HCT116 (cell line): ENCODE measurements around the gene ETS1.

Experiments used
- CBX3 ChIP-seq: IDR thresholded peaks from 2 replicates; pipeline ENCODE4 v1.6.1; 2012; ENCODE audit warnings: low read depth
- EGR1 ChIP-seq: IDR thresholded peaks from 2 replicates; pipeline ENCODE4 v1.6.1; 2012; ENCODE audit warnings: low read depth
- EZH2 ChIP-seq: fragments of 200-600 bp; sonication (generic); IDR thresholded peaks from 2 replicates; pipeline ENCODE4 v1.6.1; 2017; ENCODE audit warnings: antibody characterized with exemption, mixed run types
- EZH2phosphoT487 ChIP-seq: fragments of 200-600 bp; IDR thresholded peaks from 2 replicates; pipeline ENCODE4 v1.6.1; 2018; ENCODE audit warnings: antibody characterized with exemption, borderline replicate concordance
- JUND ChIP-seq: IDR thresholded peaks from 2 replicates; pipeline ENCODE4 v1.6.1; 2012
- POLR2A ChIP-seq: IDR thresholded peaks from 2 replicates; pipeline ENCODE4 v1.7.0; 2011; ENCODE audit warnings: borderline replicate concordance; ENCODE audit not compliant: insufficient read depth, insufficient read length; ENCODE audit errors: extremely low read depth
- POLR2AphosphoS5 ChIP-seq: IDR thresholded peaks from 2 replicates; pipeline ENCODE4 v1.6.1; 2011; ENCODE audit warnings: mild to moderate bottlenecking, low read depth, low read length, moderate library complexity
- RAD21 ChIP-seq: IDR thresholded peaks from 2 replicates; pipeline ENCODE4 v1.6.1; 2012; ENCODE audit warnings: low read depth, mild to moderate bottlenecking
- SIN3A ChIP-seq: IDR thresholded peaks from 2 replicates; pipeline ENCODE4 v1.6.1; 2012; ENCODE audit warnings: low read depth
- ZNF274 ChIP-seq: fragments of 200-500 bp; sonication (Bioruptor generic); IDR thresholded peaks from 2 replicates; pipeline ENCODE4 v1.6.1; 2014; ENCODE audit warnings: mild to moderate bottlenecking, low read depth, low read length, inconsistent platforms
- TF ChIP-seq, protein P1 (sequence below), 3 experiments: fragments of 200-600 bp in 1 of 3; sonication (generic) in 1 of 3; IDR thresholded peaks in 2 of 3; conservative IDR thresholded peaks in 1 of 3; 2 replicates each; pipeline ENCODE4 v1.5.1; 2012 to 2017; ENCODE audit warnings: low read depth in 2 of 3, low read length in 2 of 3, antibody characterized with exemption in 1 of 3, borderline replicate concordance in 1 of 3, control low read depth in 1 of 3, mild to moderate bottlenecking in 1 of 3, mixed read lengths in 1 of 3, mixed run types in 1 of 3, moderate library complexity in 1 of 3; ENCODE audit not compliant: insufficient read depth in 1 of 3
- TF ChIP-seq, protein P2 (sequence below): IDR thresholded peaks from 2 replicates; pipeline ENCODE4 v1.6.1; 2012
- TF ChIP-seq, protein P3 (sequence below): IDR thresholded peaks from 2 replicates; pipeline ENCODE4 v1.6.1; 2012

DNA sequence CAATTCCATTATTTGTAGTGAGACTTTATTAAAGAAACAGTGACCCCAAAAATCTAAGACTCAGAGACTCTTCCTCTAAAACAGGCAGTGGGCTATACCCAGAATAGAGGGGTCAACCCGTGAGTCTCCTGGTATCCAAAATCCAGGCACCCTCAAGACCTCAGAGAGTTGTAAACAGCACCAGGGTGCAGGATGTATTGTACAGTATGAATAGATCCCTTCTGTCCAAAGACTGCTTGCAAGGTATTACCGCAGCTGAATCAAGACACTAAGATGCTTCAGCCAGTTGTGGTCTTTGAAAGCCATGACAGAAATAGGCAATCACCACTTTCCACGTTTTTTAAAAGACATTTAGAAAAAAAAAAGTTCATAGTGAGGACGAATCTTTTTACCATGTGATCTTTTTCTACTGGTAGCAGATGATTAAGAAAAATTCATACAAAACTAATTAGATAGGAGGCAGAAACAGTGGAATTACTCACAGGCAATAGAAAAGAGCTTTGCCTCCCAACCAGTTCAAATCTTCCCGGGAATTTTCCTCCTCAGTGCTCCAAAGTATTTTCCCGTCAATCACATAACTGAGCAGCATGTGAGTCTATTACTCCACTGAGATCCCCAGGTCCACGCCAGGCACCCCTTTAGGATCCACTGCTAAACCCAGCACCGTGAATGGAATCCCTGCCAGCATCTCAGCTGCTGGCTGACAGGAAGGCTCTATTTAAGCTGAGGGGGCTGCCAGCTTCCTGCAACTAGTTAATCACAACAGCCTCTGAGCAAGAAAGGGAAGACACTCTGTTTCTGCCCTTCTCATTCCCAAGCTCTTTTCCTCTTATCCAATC is 113.1 kb downstream of the ETS1 start:
- TF ChIP-seq, protein P1, sequence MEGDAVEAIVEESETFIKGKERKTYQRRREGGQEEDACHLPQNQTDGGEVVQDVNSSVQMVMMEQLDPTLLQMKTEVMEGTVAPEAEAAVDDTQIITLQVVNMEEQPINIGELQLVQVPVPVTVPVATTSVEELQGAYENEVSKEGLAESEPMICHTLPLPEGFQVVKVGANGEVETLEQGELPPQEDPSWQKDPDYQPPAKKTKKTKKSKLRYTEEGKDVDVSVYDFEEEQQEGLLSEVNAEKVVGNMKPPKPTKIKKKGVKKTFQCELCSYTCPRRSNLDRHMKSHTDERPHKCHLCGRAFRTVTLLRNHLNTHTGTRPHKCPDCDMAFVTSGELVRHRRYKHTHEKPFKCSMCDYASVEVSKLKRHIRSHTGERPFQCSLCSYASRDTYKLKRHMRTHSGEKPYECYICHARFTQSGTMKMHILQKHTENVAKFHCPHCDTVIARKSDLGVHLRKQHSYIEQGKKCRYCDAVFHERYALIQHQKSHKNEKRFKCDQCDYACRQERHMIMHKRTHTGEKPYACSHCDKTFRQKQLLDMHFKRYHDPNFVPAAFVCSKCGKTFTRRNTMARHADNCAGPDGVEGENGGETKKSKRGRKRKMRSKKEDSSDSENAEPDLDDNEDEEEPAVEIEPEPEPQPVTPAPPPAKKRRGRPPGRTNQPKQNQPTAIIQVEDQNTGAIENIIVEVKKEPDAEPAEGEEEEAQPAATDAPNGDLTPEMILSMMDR (IDR thresholded peaks at IDR 0.05 in 2 of 3, conservative IDR thresholded peaks at IDR 0.05 in 1 of 3; ENCODE audit: borderline replicate concordance in 1 of 3, insufficient read depth in 1 of 3, low read depth in 2 of 3, low read length in 2 of 3) = no peak
- TF ChIP-seq, protein P2, sequence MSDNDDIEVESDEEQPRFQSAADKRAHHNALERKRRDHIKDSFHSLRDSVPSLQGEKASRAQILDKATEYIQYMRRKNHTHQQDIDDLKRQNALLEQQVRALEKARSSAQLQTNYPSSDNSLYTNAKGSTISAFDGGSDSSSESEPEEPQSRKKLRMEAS = no peak
- TF ChIP-seq EZH2 = no peak
- no peak for TF ChIP-seq RAD21
- no peak for TF ChIP-seq EGR1
- no peak for TF ChIP-seq POLR2A
- no peak for TF ChIP-seq EZH2phosphoT487
- TF ChIP-seq JUND = no peak
- TF ChIP-seq CBX3 = no peak
- no peak for TF ChIP-seq ZNF274
- no peak for TF ChIP-seq SIN3A
- TF ChIP-seq, protein P3, sequence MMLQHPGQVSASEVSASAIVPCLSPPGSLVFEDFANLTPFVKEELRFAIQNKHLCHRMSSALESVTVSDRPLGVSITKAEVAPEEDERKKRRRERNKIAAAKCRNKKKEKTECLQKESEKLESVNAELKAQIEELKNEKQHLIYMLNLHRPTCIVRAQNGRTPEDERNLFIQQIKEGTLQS = no peak
- no peak for TF ChIP-seq POLR2AphosphoS5
